Raji (cell line): ENCODE data around the gene IAH1.

Experiments
- POLR2A ChIP-seq: IDR thresholded peaks from 2 replicates; pipeline ENCODE4 v1.6.1; 2011; ENCODE audit warnings: low read depth, low read length, control low read depth; ENCODE audit not compliant: insufficient read depth

Gene IAH1

DNA sequence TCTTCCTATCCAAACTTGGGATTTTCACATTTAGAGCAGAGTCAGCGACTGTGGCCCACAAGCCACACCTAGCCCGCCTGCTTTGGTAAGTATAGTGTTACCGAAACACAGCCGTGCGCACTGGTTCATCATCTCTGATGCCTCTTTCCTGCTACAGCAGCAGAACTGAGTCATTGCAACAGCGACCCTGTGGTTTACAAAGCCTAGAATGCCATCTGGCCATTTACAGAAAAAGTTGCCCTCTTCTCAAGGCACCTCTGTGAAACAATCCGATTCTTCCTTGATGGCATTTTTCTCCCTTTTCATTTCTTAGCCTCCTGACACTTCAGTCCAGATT lies 10.7 kb upstream of the IAH1 start:
- no peak for TF ChIP-seq POLR2A

DNA sequence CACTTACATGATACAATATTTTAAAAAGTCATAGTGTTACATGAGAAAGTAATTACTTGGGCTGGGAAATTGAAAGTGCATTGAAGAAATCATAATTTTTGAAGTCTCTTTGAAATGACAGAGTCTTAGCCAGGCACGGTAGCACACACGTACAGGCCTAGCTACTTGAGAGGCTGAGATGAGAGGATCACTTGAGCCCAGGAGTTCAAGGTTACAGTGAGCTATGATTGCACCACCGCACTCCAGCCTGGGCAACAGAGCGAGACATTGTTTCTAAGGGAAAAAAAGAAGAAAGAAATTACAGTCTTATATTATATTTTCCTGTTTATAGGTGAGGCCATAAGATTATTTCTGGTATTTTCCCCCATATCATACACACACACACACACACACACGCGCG lies 9.2 kb upstream of the IAH1 start:
- no peak for TF ChIP-seq POLR2A

DNA sequence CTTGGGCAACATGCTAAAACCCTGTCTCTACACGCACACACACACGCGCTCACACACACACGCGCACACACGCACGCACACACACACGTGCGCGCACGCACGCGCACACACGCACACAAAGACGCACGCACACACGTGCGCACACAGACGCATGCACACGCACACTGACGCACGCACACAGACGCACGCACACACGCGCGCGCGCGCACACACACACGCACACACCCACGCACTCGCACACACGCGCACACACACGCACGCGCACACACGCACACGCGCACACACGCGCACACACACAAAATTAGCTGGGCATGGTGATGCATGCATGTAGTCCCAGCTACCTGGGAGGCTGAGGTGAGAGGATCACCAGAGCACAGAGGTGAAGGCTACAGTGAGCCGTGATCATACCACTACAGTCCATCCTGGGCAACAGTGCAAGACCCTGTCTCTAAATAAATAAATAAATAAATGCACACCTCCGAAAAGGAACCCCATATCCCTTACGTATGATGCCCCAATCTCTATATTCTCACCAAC lies 8.1 kb upstream of the IAH1 start:
- no peak for TF ChIP-seq POLR2A

DNA sequence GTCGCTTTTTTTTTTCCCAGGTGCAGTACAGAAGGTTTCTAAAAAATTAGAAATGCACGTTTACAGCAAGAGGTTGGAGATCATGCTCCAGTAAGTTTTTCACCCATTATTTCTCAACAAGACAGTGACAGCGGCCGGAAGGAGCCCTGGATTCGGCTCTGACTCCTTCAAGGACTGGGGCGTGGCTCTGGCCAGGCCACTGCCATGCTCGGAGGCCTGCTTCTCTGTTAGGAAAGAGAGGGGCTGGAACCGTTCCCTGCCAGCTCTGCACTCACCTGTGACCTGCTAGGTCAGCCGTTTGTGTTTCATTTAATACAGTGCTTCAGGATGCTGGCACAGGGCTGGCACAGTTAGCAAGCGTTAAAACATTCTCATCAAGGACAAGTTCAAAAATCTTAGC lies 6.7 kb upstream of the IAH1 start:
- no peak for TF ChIP-seq POLR2A

DNA sequence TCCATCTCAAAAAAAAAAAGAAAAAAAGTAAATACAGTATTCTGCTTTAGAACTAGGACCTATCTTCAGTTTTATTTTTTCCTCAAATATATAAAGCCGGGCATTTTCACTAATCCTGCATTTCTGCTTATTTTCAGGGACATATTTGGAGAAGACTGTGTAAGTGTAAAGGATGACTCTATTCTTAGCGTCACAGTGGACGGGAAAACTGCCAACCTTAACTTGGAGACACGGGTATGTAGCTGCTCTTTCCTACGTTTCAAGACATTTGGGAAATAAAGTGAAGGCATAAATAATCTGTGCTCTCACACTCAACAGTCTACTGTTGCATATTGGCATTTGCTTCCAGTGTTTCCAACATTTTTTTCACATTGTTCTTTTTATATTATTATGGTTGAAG lies 3.1 kb upstream of the IAH1 start:
- no peak for TF ChIP-seq POLR2A

DNA sequence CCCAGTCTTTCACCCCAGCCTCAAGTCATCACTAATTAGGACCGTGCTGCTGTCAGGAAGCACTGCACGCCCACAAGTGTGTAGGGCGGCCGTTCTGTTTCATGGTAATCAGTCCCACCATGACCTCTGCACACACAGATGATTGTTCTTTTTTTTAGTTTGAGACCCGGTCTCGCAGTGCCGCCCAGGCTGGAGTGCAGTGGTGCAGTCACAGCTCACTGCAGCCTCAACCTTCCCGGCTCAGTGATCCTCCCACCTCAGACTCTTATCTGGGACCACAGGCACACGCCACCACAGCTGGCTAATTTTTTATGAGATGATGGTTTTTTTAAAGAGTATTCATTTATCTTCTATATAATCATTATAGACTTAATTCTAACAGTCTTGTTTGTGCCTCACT lies 1.8 kb upstream of the IAH1 start:
- TF ChIP-seq POLR2A = no peak

DNA sequence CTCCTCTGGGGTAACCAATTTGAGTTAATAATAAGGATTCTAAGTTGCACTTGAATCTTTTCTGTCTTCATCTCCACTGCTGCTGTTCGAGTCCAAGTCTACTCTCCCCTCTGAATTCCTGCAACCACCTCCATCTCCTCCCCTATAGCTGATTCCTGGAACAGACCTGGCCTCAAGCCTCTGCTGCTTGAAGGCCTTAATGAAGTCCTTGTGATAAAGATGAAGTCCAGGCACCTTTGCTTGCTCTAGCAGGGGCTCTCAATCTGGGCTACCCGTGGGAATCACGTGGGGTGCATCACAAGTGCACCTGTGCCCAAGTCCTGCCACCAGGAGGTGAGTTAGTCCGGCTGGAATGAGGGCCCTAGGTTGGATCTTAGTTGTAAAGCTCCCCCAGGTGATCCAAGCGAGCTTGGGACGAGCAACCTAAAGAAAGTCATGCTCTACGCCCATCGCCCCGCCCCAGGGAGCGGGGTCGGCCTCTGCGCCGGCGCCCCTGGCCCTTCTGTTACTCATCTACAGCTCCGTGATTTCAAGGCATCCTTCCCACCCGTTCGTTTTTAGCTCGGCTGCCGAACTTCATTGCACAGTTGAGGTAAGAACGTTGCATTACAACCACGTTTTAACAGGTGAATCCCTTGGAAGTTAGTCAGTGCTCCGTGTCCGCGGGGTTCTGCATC lies 905 bp upstream of the IAH1 start:
- TF ChIP-seq POLR2A = no peak

DNA sequence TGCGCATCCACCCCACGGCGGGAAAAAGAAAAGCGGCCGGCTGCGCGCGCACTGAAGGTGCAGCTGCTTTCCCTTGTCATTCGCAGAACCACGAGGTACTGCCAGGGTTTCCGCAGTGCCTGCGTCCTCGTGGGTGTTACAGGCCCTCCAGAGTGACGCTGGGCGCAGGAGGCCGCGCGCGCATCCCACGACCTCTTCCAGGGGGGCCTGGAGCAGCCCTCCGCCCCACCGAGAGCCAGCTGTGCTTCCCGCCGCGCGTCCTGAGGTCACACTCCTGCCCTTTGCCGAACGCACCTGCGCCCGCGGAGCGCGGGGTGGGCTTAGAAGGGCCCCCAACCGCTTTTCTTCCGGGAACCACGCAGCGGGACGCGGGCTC lies 378 bp upstream of the IAH1 start:
- TF ChIP-seq POLR2A = no peak

DNA sequence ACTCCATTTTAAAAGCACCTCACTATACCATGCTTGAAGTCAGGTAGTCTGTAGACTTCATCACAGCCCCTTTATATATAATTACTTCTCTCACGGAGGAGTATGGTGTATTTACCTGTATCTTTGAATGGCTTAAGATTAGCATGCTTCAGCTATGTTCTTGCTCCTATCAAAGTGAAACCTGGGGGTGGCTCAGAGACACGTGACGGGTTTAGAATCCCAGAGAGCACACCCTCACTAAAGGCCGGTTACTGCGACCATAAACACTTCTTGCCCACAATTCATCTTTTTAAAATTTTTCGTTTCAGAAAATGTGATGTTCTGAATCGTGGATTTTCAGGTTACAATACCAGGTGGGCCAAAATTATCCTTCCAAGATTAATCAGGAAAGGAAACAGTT lies 3.6 kb downstream of the IAH1 start:
- no peak for TF ChIP-seq POLR2A

DNA sequence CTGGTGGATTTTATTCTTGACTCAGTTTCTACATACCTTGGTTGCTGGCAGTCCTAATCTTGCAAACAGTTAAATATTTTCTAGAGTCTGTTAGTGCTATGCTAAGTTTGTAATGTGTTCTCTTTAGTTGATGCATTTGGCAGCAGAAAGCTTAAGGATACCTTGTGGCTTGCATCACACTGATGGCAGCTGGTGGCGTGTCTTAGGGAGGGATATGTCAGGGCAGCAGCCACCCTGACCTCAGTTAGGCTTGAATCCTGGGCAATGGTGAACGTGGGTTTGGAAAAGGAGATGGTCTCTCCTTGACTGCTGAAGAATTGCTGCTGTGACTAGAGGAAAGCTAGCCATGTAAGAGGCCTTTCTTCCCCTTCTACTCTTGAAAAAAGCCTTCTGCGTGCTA lies 4.2 kb downstream of the IAH1 start:
- TF ChIP-seq POLR2A = no peak

DNA sequence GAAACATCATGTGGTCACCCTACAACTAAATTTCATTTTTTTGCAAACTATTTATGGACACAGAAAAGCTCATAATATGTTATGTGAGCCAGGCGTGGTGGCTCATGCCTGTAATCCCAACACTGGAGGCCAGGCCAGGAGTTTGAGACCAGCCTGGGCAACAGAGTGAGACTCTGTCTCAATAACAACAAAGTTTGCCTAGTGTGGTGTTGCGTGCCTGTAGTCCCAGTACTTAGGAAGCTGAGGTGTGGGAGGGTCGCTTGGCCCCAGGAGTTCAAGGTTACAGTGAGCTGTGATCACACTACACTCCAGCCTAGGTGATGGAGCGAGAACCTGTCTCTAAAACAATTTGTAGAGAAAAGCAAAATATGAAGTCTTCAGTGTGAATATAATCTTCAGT lies 5.8 kb downstream of the IAH1 start:
- no peak for TF ChIP-seq POLR2A

DNA sequence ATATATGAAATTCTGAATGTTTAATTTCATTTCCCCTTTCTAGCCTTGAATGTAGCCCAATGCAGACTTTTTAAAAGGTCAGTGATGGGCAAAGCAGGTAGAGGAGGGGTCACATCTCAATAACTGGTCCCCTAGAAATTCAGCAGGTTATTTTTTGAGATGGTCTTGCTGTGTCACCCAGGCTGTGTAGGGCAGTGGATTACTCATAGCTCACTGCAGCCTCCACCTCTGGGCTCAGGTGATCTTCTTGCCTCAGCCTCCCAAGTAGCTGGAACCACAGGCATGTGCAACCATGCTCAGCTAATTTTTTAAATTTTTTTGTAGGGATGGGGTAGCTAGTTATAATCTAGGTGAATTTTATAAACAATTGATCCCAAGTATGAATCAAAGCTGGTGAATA lies 8.8 kb downstream of the IAH1 start:
- no peak for TF ChIP-seq POLR2A

DNA sequence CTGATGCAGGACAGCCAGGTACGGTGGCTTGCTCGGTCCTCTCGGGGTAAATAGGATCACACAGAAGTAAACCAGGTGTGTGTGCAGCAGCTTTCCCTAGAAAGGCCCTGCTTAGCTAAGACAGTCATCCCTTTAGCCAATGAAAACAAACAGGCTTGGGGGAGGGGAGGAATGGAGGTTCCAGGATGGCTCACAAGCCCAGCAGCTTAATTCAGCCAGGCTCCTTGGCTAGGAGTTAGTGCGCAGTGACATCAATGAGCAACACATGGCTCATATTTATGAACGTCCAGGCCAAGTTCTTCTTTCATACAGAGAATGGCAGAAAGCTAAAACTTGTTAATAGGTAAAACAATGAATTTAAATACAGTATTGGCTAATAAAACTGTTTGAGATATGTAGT lies 10.2 kb downstream of the IAH1 start:
- no peak for TF ChIP-seq POLR2A

DNA sequence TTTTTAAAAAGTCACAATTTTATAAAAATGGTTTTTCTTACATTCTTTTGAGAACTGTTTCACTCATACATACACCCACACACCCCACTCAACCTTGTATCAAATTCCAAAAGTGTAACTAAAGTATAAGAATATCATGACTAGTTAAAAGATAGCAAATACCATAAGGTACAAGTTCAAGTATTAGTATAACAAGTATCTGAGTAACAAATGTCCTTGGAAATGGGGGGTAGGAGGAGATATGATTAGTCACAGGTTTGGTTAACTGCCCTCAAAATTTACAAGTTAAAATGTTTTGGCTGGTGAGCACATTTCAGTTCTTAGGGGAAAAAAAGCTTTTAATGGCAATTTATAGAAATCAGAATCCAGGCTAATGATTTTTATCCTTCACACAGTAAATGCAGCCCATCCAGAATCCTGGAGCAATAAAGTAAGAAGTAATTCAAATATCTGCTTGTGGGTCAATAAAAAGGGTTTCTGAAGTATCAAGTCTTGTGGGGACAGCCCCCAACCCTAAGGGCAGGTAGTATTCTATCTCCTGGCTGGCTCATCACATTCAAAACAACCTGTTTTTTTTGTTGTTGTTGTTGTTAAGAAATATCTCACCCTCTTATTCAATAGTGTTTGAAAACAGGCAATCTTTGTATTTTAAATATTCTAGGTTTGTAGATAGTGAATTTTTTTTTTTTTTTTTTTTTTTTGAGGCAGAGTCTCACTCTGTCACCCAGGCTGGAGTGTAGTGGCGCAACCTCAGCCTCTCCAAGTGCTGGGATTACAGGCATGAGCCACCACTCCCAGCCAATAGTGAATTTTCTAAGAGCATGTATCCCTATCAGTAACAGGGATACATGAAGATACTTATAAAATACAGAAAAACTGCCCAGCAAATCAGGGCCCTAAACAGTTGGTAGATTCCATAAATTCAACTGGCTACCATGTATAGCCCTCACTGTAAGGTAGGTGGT lies 14.5 kb downstream of the IAH1 start:
- no peak for TF ChIP-seq POLR2A

DNA sequence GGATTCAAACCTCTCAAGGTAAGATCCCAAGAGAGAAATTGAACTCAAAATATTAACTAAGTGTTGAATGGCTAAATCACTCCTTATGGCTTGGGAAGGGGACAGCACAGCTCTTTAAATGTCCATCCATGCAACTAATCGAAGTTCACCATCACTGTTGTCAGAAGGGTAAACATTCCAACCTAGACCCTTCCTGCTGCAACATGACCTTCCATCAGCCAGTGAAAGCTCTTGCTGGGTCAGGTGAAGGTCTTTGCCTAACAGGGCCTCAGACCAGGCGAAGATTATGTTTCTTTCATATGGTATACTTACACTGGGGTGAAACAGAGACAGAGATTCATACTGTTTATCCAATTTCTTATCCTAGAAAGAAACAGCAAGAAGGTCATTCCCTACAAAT lies 16.4 kb downstream of the IAH1 start:
- TF ChIP-seq POLR2A = no peak

DNA sequence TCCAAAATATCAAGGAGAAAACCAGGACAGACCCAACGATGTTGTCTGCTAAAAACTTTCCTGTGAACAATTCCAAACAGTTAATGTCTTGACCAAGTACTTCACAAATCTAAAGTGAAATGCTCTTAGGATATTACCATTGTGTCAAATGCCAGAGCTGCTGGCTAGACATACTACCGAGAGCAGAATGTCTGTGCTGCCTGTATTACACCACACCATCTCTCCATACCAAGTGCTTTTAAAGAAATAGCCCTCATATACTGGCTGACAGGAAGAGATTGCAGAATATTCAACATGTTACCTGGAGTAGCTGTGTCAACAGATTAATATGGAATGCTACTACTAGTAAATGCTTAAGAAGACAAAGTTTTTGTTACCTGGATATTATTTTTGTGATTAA lies 18.6 kb downstream of the IAH1 start:
- TF ChIP-seq POLR2A = no peak
